Measurements from ENCODE around the gene SNAPIN. TPM values are rescaled to one million over a fixed set of nuclear protein-coding genes. Genes with fewer than 3 reads are reported as not detected.

SNAPIN gene
- total RNA-seq, 1 experiment from 2014 or later, result 23.4 TPM

GRCh38 chr1:153619171-153619570 lies 39.3 kb upstream of the SNAPIN start:
- ATAC-seq, result no peak
- H3K27me3 Mint-ChIP-seq (ENCODE audit: low read depth), result no peaks in the 10 kb centered on the region
- no peak overlapping the region for H3K4me3 Mint-ChIP-seq
- no peak overlapping the region for H3K27ac Mint-ChIP-seq
- H3K9me3 Mint-ChIP-seq, result no peaks in the 10 kb centered on the region
- DNase-seq (ENCODE audit: low spot score), result no peak
- H3K36me3 Mint-ChIP-seq, result peaks cover 20% of the 10 kb centered on the region
- TF ChIP-seq ZBTB21 (CRISPR knock-in tag; IDR thresholded peaks at IDR 0.05; ENCODE audit: borderline replicate concordance) (no peak), NR1H2 (CRISPR knock-in tag; IDR thresholded peaks at IDR 0.05) (no peak), ESRRA (CRISPR knock-in tag; IDR thresholded peaks at IDR 0.05; ENCODE audit: borderline replicate concordance) (no peak), CREM (CRISPR knock-in tag; IDR thresholded peaks at IDR 0.05) (no peak), GTF2I (CRISPR knock-in tag; conservative IDR thresholded peaks at IDR 0.05) (no peak), FOXP1 (CRISPR knock-in tag; IDR thresholded peaks at IDR 0.05; ENCODE audit: borderline replicate concordance) (no peak), TCF7 (CRISPR knock-in tag; IDR thresholded peaks at IDR 0.05; ENCODE audit: low read depth) (no peak), ZNF138 (CRISPR knock-in tag; conservative IDR thresholded peaks at IDR 0.05) (no peak), MAX (CRISPR knock-in tag; IDR thresholded peaks at IDR 0.05) (no peak)
- TF ChIP-seq, protein P1, sequence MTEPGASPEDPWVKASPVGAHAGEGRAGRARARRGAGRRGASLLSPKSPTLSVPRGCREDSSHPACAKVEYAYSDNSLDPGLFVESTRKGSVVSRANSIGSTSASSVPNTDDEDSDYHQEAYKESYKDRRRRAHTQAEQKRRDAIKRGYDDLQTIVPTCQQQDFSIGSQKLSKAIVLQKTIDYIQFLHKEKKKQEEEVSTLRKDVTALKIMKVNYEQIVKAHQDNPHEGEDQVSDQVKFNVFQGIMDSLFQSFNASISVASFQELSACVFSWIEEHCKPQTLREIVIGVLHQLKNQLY (CRISPR knock-in tag; IDR thresholded peaks at IDR 0.05), result no peak
- TF ChIP-seq, protein P2, sequence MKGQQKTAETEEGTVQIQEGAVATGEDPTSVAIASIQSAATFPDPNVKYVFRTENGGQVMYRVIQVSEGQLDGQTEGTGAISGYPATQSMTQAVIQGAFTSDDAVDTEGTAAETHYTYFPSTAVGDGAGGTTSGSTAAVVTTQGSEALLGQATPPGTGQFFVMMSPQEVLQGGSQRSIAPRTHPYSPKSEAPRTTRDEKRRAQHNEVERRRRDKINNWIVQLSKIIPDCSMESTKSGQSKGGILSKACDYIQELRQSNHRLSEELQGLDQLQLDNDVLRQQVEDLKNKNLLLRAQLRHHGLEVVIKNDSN (CRISPR knock-in tag; IDR thresholded peaks at IDR 0.05), result no peak
- TF ChIP-seq, protein P3, sequence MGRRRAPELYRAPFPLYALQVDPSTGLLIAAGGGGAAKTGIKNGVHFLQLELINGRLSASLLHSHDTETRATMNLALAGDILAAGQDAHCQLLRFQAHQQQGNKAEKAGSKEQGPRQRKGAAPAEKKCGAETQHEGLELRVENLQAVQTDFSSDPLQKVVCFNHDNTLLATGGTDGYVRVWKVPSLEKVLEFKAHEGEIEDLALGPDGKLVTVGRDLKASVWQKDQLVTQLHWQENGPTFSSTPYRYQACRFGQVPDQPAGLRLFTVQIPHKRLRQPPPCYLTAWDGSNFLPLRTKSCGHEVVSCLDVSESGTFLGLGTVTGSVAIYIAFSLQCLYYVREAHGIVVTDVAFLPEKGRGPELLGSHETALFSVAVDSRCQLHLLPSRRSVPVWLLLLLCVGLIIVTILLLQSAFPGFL (CRISPR knock-in tag; IDR thresholded peaks at IDR 0.05; ENCODE audit: borderline replicate concordance), result no peak
- CTCF ChIA-PET, result interaction anchor here (0.9 to 14.4 kb wide), 5 partner anchors 9 to 86 kb away, joined by 3 to 230 read pairs (median 4); partner anchors contain the start of genes S100A1 and S100A13
- H3K4me1 Mint-ChIP-seq, result peaks cover 27% of the 10 kb centered on the region
- POLR2A ChIA-PET, result interaction anchor here (1.6 kb wide), 1 partner anchor 15 kb away, joined by 4 read pairs; the partner anchor contains the start of gene CHTOP

GRCh38 chr1:153623101-153623500 lies 35.4 kb upstream of the SNAPIN start:
- Mint-ChIP-seq H3K4me3 (no peak overlapping the region), H3K9me3 (no peaks in the 10 kb centered on the region), H3K4me1 (peaks cover 40% of the 10 kb centered on the region), H3K27me3 (ENCODE audit: low read depth) (no peaks in the 10 kb centered on the region), H3K36me3 (peaks cover 36% of the 10 kb centered on the region), H3K27ac (peak overlapping the region; percentile 20)
- DNase-seq (ENCODE audit: low spot score), result no peak
- ATAC-seq, result peak; percentile 30
- CTCF ChIA-PET, result interaction anchor here (0.6 to 2.5 kb wide), 4 partner anchors 11 to 87 kb away, joined by 3 to 13 read pairs (median 5); partner anchors contain the start of genes CHTOP, S100A16 and S100A6
- POLR2A ChIA-PET, result interaction anchor here (2.0 kb wide), 1 partner anchor 11 kb away, joined by 7 read pairs; the partner anchor contains the start of gene CHTOP
- TF ChIP-seq, protein P4, sequence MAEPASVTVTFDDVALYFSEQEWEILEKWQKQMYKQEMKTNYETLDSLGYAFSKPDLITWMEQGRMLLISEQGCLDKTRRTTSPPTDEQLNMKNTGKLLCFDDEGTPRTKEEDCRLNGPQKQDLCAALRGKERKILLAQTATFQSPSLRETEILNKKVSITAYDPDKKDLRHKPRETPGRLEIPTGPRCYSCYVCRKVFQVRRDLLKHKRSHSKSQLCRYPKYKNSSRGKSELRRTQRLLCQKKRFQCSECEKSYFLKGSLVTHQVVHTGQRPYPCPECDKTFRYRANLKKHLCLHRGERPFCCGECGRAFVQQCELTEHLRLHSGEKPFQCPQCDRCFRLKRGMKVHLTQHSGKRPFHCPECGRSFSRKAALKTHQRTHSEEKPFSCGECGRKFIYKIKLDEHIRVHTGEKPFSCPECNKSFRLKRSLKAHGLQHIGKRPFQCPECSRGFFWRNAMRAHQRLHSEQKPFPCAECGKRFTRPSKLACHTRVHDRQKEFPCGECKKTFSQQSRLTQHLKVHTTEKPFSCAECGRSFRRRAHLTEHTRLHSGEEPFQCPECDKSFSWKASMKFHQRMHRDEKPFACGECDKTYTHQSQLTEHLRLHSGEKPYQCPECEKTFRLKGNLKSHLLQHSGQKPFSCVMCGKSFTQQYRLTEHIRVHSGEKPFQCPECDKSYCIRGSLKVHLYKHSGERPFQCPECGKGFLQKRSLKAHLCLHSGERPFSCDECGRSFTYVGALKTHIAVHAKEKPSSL (CRISPR knock-in tag; conservative IDR thresholded peaks at IDR 0.05), result no peak
- TF ChIP-seq SMAD3 (CRISPR knock-in tag; IDR thresholded peaks at IDR 0.05; ENCODE audit: borderline replicate concordance) (no peak), SOX15 (CRISPR knock-in tag; IDR thresholded peaks at IDR 0.05) (no peak), ZNF423 (CRISPR knock-in tag; IDR thresholded peaks at IDR 0.05) (no peak), ZNF532 (CRISPR knock-in tag; IDR thresholded peaks at IDR 0.05; ENCODE audit: borderline replicate concordance) (no peak), USF2 (CRISPR knock-in tag; IDR thresholded peaks at IDR 0.05) (no peak), JUN (CRISPR knock-in tag; IDR thresholded peaks at IDR 0.05) (no peak), JAZF1 (CRISPR knock-in tag; IDR thresholded peaks at IDR 0.05) (no peak), NR1H2 (CRISPR knock-in tag; IDR thresholded peaks at IDR 0.05) (no peak), GABPB1 (CRISPR knock-in tag; IDR thresholded peaks at IDR 0.05) (no peak), FOXJ3 (CRISPR knock-in tag; IDR thresholded peaks at IDR 0.05; ENCODE audit: borderline replicate concordance) (no peak)
- TF ChIP-seq, protein P1 (CRISPR knock-in tag; IDR thresholded peaks at IDR 0.05), result no peak

All from WTC11 (cell line).